IPS-20b (cell line): Measurements from ENCODE around the gene JAKMIP2.
"Not testable (repeated sequence)": the region's sequence is repeated elsewhere in the genome, so short reads cannot be mapped to it uniquely, and the experiment has no call there.

ENCODE experiments used
- H3K27ac ChIP-seq: one replicate; pipeline ENCODE4 v1.5.1; 2013; ENCODE audit warnings: low read length
- H3K27me3 ChIP-seq: 2 replicates; pipeline ENCODE4 v1.6.1; 2013; ENCODE audit warnings: mild to moderate bottlenecking, low read length, inconsistent platforms; ENCODE audit not compliant: insufficient read depth
- H3K36me3 ChIP-seq: 2 replicates; pipeline ENCODE4 v1.6.1; 2013; ENCODE audit warnings: low read depth, mild to moderate bottlenecking, inconsistent platforms, low read length, moderate library complexity; ENCODE audit not compliant: insufficient read depth
- H3K4me1 ChIP-seq: 2 replicates; pipeline ENCODE4 v1.6.1; 2013; ENCODE audit warnings: mild to moderate bottlenecking, control low read depth, inconsistent platforms, low read length, moderate library complexity; ENCODE audit not compliant: insufficient read depth
- H3K4me3 ChIP-seq: 2 replicates; pipeline ENCODE4 v1.5.1; 2013; ENCODE audit warnings: mild to moderate bottlenecking, low read length, inconsistent platforms
- H3K9ac ChIP-seq: 2 replicates; pipeline ENCODE4 v1.6.1; 2013; ENCODE audit warnings: low read depth, mild to moderate bottlenecking, inconsistent platforms, low read length, moderate library complexity
- H3K9me3 ChIP-seq: 2 replicates; pipeline ENCODE4 v1.6.1; 2013; ENCODE audit warnings: mild to moderate bottlenecking, low read depth, low read length, inconsistent platforms; ENCODE audit not compliant: insufficient read depth

JAKMIP2 gene

GRCh38 chr5:147740864-147741263 lies 41.7 kb downstream of the JAKMIP2 start:
- Histone ChIP-seq H3K9me3 (no peaks in the 10 kb centered on the region), H3K27ac (no peak overlapping the region), H3K4me3 (no peak overlapping the region), H3K36me3 (no peaks in the 10 kb centered on the region), H3K9ac (no peak overlapping the region), H3K27me3 (no peaks in the 10 kb centered on the region), H3K4me1 (no peaks in the 10 kb centered on the region)

DNA sequence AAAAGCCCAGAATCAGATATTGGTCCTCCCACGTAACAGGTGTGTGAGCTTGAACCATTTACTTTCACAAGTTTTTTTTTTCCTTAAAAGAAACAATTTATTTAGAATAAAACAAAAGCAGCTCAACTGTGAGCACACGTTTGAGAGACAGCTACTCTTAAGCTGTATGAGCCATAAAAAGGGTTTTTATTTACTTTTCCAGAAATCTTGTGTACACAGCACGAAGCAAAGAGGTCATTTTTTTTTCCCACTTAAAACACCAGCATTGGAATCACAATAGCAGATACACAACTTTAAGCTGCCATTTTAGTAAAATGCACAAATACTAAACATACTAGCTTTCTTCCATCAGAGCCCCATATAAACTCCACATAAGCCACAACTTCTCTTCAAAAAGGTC lies 44.6 kb downstream of the JAKMIP2 start:
- Histone ChIP-seq H3K9ac (no peak overlapping the region), H3K36me3 (no peaks in the 10 kb centered on the region), H3K27me3 (no peaks in the 10 kb centered on the region), H3K4me3 (no peak overlapping the region), H3K27ac (no peak overlapping the region), H3K4me1 (peaks cover 8% of the 10 kb centered on the region; the same call in 1 of the 2 replicates), H3K9me3 (no peaks in the 10 kb centered on the region)

GRCh38 chr5:147735621-147736125 lies 46.9 kb downstream of the JAKMIP2 start:
- no peak overlapping the region for H3K4me3 ChIP-seq
- H3K9me3 ChIP-seq: no peaks in the 10 kb centered on the region
- H3K36me3 ChIP-seq: no peaks in the 10 kb centered on the region
- H3K27ac ChIP-seq: no peak overlapping the region
- H3K9ac ChIP-seq: no peak overlapping the region
- H3K4me1 ChIP-seq: peaks cover 16% of the 10 kb centered on the region; the same call in 1 of the 2 replicates
- no peaks in the 10 kb centered on the region for H3K27me3 ChIP-seq

GRCh38 chr5:147734894-147735293 lies 47.6 kb downstream of the JAKMIP2 start:
- no peak overlapping the region for H3K27ac ChIP-seq

DNA sequence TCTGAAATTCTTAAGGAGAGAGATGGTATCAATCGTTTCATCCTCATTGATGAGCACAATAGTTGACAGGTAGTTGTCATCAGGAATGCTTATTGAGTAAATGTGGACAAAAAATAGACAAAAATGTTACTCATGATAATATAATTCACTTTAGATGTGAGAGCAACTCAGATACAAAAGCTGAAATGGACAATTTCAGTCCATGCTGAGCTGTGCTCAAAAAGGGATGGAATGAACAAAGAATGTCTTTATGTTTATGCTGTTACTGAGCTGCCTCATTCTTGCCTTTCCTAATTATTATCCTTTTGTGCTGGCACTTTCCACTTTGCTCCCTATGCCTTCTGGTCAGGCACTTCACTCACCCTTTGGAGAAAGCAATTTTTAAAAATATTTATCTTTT lies 49.5 kb downstream of the JAKMIP2 start:
- Histone ChIP-seq H3K27ac (no peak overlapping the region), H3K4me1 (peaks cover 16% of the 10 kb centered on the region; the same call in 1 of the 2 replicates), H3K27me3 (no peaks in the 10 kb centered on the region), H3K4me3 (no peak overlapping the region), H3K9me3 (no peaks in the 10 kb centered on the region), H3K36me3 (no peaks in the 10 kb centered on the region), H3K9ac (no peak overlapping the region)

More at GRCh38 chr5:147734894-147735293, 47.6 kb downstream of the JAKMIP2 start:
- no peaks in the 10 kb centered on the region for H3K27me3 ChIP-seq
- no peak overlapping the region; the same call in 1 of the 2 replicates for H3K9ac ChIP-seq
- H3K4me1 ChIP-seq: peaks cover 16% of the 10 kb centered on the region; the same call in 1 of the 2 replicates
- no peaks in the 10 kb centered on the region for H3K36me3 ChIP-seq
- H3K9me3 ChIP-seq: no peaks in the 10 kb centered on the region
- no peak overlapping the region for H3K4me3 ChIP-seq

DNA sequence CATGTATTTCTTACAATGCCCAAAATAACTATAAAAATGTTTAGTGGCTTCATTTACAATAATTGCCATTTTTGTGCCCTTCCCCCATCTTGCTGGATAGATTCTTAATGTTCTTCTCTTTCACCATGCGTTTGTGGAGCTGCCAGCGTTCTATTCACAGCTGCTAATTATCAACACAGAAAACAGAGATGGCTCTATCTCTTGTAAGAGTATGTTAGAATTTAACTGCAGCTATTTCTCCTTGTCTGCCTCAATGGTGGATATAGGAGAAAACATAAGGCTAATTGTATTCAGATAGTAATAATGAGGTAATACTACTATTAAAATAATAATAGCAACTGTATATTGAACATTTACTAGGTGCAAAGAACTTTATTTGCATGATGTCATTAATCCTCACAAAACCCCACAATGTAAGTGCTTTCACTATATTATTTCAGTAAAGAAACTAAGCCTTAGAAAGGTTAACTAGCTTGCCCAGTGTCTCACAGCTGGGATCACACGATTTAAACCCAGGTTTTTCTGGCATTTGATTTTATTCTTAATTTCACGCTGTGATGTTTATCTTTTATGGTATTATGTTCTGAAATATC lies 50.1 kb downstream of the JAKMIP2 start:
- peaks cover 16% of the 10 kb centered on the region; the same call in 1 of the 2 replicates for H3K4me1 ChIP-seq
- no peak overlapping the region for H3K4me3 ChIP-seq
- H3K9ac ChIP-seq: no peak overlapping the region
- no peaks in the 10 kb centered on the region for H3K27me3 ChIP-seq
- H3K9me3 ChIP-seq: no peaks in the 10 kb centered on the region
- H3K27ac ChIP-seq: no peak overlapping the region
- no peaks in the 10 kb centered on the region for H3K36me3 ChIP-seq

DNA sequence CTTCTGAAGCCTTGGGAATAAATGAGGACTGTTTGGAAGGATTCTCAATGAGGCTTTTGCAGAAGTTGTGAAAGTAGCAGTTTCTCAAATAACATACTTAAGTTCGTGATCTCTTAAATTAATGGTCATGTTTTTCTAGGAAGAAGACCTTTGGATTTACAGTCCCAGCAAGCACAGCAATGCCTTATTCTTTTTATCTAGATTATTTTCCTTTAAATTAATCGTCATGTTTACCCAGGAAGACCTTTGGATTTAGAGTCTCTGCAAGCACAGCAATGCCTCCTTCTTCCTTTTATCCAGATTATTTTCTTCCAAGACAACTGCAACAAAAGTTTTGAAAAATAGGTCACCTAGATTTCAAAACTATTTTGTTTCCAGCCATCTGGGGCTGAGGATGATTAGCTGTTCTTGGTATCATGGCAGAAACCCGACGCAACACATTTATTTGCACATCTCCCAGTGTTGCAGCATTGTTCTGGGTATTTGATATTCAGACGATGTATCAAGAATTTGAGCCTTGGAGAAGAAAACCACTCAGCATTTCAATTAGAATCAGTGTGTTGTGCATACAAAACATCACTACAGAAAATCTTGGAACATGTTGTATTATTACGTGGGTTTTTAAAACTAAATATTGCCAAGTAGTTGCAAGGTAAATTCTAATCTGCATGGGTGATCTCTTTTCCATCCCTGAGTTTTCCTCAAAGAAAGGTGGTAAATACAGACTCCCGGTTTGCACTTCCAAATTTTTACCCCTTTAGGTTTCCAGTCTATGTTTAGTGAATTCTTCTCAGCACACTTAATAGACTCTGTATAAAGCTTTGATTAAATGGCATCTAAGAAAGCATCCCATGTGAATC lies 50.9 kb downstream of the JAKMIP2 start:
- H3K27me3 ChIP-seq: no peaks in the 10 kb centered on the region
- no peaks in the 10 kb centered on the region for H3K9me3 ChIP-seq
- H3K9ac ChIP-seq: no peak overlapping the region
- H3K27ac ChIP-seq: no peak overlapping the region
- peaks cover 5% of the 10 kb centered on the region; the same call in 1 of the 2 replicates for H3K36me3 ChIP-seq
- peaks cover 16% of the 10 kb centered on the region; the same call in 1 of the 2 replicates for H3K4me1 ChIP-seq
- H3K4me3 ChIP-seq: no peak overlapping the region

DNA sequence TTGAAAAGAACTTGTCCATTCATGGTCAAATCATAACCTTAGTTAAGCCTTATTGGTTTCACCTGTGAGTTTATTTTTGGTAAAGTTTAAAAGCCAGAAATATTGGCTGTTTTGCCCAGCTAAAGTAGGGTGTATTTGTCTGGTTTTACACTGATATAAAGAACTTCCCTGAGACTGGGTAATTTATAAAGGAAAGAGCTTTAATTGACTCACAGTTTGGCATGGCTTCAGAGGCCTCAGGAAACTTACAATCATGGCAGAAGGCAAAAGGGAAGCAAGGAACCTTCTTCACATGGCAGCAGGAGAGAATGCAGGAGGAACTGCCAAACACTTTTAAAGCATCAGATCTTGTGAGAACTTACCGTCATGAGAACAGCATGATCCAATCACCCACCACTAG lies 55.3 kb downstream of the JAKMIP2 start:
- Histone ChIP-seq H3K36me3 (peaks cover 6% of the 10 kb centered on the region; the same call in 1 of the 2 replicates), H3K4me3 (no peak overlapping the region), H3K4me1 (peaks cover 7% of the 10 kb centered on the region; the same call in 1 of the 2 replicates), H3K27ac (no peak overlapping the region), H3K9me3 (no peaks in the 10 kb centered on the region), H3K9ac (no peak overlapping the region), H3K27me3 (no peaks in the 10 kb centered on the region)

DNA sequence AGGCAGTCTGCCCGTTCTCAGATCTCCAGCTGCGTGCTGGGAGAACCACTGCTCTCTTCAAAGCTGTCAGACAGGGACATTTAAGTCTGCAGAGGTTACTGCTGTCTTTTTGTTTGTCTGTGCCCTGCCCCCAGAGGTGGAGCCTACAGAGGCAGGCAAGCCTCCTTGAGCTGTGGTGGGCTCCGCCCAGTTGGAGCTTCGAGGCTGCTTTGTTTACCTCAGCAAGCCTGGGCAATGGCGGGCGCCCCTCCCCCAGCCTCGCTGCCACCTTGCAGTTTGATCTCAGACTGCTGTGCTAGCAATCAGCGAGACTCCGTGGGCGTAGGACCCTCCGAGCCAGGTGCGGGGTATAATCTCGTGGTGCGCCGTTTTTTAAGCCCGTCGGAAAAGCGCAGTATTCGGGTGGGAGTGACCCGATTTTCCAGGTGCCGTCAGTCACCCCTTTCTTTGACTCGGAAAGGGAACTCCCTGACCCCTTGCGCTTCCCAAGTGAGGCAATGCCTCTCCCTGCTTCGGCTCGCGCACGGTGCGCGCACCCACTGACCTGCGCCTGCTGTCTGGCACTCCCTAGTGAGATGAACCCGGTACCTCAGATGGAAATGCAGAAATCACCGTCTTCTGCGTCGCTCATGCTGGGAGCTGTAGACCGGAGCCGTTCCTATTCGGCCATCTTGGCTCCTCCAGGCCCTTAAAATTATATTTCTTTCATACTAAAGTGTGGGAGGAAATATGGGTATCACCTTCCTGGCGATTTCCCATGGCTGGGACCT lies 61.2 kb downstream of the JAKMIP2 start:
- H3K4me3 ChIP-seq: peak overlapping the region; percentile 12
- not testable (repeated sequence) for H3K9ac ChIP-seq, H3K9me3 ChIP-seq, H3K36me3 ChIP-seq, H3K27me3 ChIP-seq, H3K27ac ChIP-seq, H3K4me1 ChIP-seq

DNA sequence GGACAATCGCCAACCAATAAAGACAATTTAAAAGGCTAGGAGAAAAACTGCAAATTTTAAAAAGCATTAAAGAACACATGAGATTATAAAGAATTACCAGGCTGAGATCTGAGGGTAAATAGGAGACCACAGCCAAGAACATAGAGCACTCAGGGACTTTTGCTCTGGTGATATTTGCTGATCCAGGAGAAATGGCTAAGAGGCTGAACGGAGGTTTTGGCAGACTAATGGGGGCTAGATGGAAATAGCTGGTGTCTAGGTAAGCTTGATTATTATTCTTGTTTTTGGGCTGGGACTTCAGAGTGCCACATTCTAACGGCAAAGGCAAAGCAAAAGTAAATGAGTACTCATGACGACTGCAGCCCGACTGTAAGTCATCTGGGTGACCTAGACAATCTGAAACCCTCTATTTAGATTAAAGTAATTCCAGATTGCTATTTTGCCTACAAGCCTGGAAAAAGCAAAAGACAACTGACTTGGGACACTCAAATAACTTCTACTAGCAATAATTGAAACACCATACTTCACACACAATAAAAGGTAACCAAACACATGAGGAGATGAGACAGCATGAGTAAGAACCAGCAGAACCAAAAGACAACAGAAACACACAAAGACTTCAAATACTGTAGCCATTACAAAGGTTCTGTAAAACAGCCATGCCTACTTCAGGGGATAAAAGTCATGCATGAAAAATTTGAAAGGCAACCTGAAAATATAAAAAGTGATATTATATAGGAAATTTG lies 68.8 kb downstream of the JAKMIP2 start:
- H3K27me3 ChIP-seq: no peaks in the 10 kb centered on the region
- no peaks in the 10 kb centered on the region for H3K4me1 ChIP-seq
- H3K27ac ChIP-seq: no peak overlapping the region
- no peak overlapping the region for H3K4me3 ChIP-seq
- no peaks in the 10 kb centered on the region for H3K36me3 ChIP-seq
- H3K9me3 ChIP-seq: no peaks in the 10 kb centered on the region
- H3K9ac ChIP-seq: no peak overlapping the region

DNA sequence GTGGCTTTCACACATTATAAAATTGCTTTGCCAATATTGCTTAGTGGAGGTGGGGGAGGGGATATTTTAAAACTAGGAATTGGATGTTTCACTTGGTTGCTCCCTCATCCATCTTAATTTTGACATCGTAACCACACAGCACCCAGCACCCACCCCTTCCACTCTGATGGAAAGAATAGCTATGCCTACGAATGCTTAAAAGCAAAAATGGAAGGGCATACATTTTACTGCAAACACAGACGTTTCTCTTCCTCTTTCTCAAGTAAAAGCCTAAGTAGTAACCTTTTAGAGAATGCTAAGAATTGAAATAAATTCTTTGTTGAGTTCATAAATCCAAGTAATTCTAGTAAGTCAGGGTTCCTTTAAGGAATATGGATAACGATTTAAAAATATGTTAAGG lies 69.9 kb downstream of the JAKMIP2 start:
- Histone ChIP-seq H3K4me1 (no peaks in the 10 kb centered on the region), H3K9me3 (no peaks in the 10 kb centered on the region), H3K4me3 (no peak overlapping the region), H3K9ac (no peak overlapping the region), H3K27me3 (no peaks in the 10 kb centered on the region), H3K27ac (no peak overlapping the region), H3K36me3 (no peaks in the 10 kb centered on the region)
